HepG2 (cell line): Measurements from ENCODE around the gene SEMA7A. TPM values are rescaled to one million over a fixed set of nuclear protein-coding genes. Genes with fewer than 3 reads are reported as not detected.
A peak's percentile ranks its signal among the peaks of the same experiment; 100 is the strongest.

Source experiments
- BORCS8-MEF2B ChIP-seq: sonication (generic); formaldehyde crosslinking; IDR thresholded peaks from 2 replicates; pipeline ENCODE4 v1.8.0; 2022; ENCODE audit warnings: mild to moderate bottlenecking, missing genetic modification reagents
- FOXK1 ChIP-seq: sonication (generic); formaldehyde crosslinking; IDR thresholded peaks from 2 replicates; pipeline ENCODE4 v1.4.0; 2020; ENCODE audit warnings: low read depth, missing genetic modification reagents, borderline replicate concordance
- FOXO1 ChIP-seq: sonication (generic); formaldehyde crosslinking; IDR thresholded peaks from 2 replicates; pipeline ENCODE4 v1.4.0; 2020; ENCODE audit warnings: missing genetic modification reagents
- HNF4G ChIP-seq, 2 experiments: sonication (generic) in 1 of 2; formaldehyde crosslinking in 1 of 2; IDR thresholded peaks; 2 replicates each; pipeline versions ENCODE4 v1.4.0 to v1.6.1; 2011 to 2020; ENCODE audit warnings: borderline replicate concordance in 2 of 2, low read depth in 2 of 2, mild to moderate bottlenecking in 2 of 2, low read length in 1 of 2, missing genetic modification reagents in 1 of 2, moderate library complexity in 1 of 2
- HNRNPK ChIP-seq: fragments of 200-400 bp; formaldehyde crosslinking; IDR thresholded peaks from 2 replicates; pipeline ENCODE4 v1.6.1; 2018; ENCODE audit warnings: low read length, low read depth, moderate library complexity, mild to moderate bottlenecking; ENCODE audit not compliant: poor library complexity, severe bottlenecking
- KDM6A ChIP-seq: IDR thresholded peaks from 2 replicates; pipeline ENCODE4 v1.6.1; 2016; ENCODE audit warnings: low read depth
- NFKB2 ChIP-seq: sonication (generic); formaldehyde crosslinking; IDR thresholded peaks from 2 replicates; pipeline ENCODE4 v1.4.0; 2020; ENCODE audit warnings: missing genetic modification reagents, borderline replicate concordance
- SMARCC2 ChIP-seq: fragments of 450-650 bp; IDR thresholded peaks from 2 replicates; pipeline ENCODE4 v1.6.1; 2017; ENCODE audit warnings: antibody characterized with exemption, mild to moderate bottlenecking
- ZBTB3 ChIP-seq: sonication (generic); formaldehyde crosslinking; IDR thresholded peaks from 2 replicates; pipeline ENCODE4 v1.4.0; 2020; ENCODE audit warnings: low read depth, mild to moderate bottlenecking, moderate library complexity, missing genetic modification reagents, borderline replicate concordance
- ZBTB7A ChIP-seq: sonication (generic); formaldehyde crosslinking; IDR thresholded peaks from 2 replicates; pipeline ENCODE4 v1.8.0; 2022; ENCODE audit warnings: mild to moderate bottlenecking, missing genetic modification reagents
- ZFY ChIP-seq: sonication (generic); formaldehyde crosslinking; IDR thresholded peaks from 2 replicates; pipeline ENCODE4 v1.4.0; 2020; ENCODE audit warnings: missing genetic modification reagents
- ZNF292 ChIP-seq: sonication (generic); formaldehyde crosslinking; IDR thresholded peaks from 2 replicates; pipeline ENCODE4 v1.8.1; 2022; ENCODE audit warnings: mild to moderate bottlenecking, low read depth, missing genetic modification reagents, borderline replicate concordance
- ZNF574 ChIP-seq: sonication (generic); formaldehyde crosslinking; IDR thresholded peaks from 2 replicates; pipeline ENCODE4 v1.4.0; 2020; ENCODE audit warnings: missing genetic modification reagents
- ZNF878 ChIP-seq: sonication (generic); formaldehyde crosslinking; IDR thresholded peaks from 2 replicates; pipeline ENCODE4 v1.8.1; 2023; ENCODE audit warnings: mild to moderate bottlenecking, missing genetic modification reagents, moderate library complexity
- polyA plus RNA-seq, 8 experiments: library from polyadenylated mRNA; depleted of rRNA in 3 of 8; stranded (reverse) in 7 of 8; unstranded in 1 of 8; fragments of >200 nt; fragmentation: Illumina TruSeq in 4 of 8; extraction: Trizol in 4 of 8; gene quantifications; 2 replicates each; pipeline versions ENCODE4 v1.2.1 to v1.2.3, GENCODE V29; 2011 to 2016; ENCODE audit warnings: low read depth in 4 of 8, missing spikeins in 1 of 8, mixed read lengths in 1 of 8; ENCODE audit not compliant: insufficient read depth in 1 of 8
- total RNA-seq, 5 experiments: library from RNA; depleted of rRNA; stranded (reverse); fragments of >200 nt; fragmentation: Illumina TruSeq; extraction: Trizol; gene quantifications; 2 replicates each; pipeline ENCODE4 v1.2.3, GENCODE V29; 2016; ENCODE audit warnings: low read depth in 1 of 5
- TF ChIP-seq, protein P1 (sequence below): sonication (generic); formaldehyde crosslinking; IDR thresholded peaks from 2 replicates; pipeline ENCODE4 v1.5.0; 2020; ENCODE audit warnings: mild to moderate bottlenecking, missing genetic modification reagents, borderline replicate concordance
- TF ChIP-seq, protein P2 (sequence below): IDR thresholded peaks from 2 replicates; pipeline ENCODE4 v1.6.1; 2016; ENCODE audit warnings: mild to moderate bottlenecking
- TF ChIP-seq, protein P3 (sequence below): sonication (generic); formaldehyde crosslinking; IDR thresholded peaks from 2 replicates; pipeline ENCODE4 v1.5.0; 2020; ENCODE audit warnings: mild to moderate bottlenecking, missing genetic modification reagents, moderate library complexity

SEMA7A gene
- total and polyA plus RNA-seq, 2 of the 13 experiments (the other 11 are each of a cell fraction or from before 2014, with no cell fraction given): 9.0 to 15.8 TPM

DNA sequence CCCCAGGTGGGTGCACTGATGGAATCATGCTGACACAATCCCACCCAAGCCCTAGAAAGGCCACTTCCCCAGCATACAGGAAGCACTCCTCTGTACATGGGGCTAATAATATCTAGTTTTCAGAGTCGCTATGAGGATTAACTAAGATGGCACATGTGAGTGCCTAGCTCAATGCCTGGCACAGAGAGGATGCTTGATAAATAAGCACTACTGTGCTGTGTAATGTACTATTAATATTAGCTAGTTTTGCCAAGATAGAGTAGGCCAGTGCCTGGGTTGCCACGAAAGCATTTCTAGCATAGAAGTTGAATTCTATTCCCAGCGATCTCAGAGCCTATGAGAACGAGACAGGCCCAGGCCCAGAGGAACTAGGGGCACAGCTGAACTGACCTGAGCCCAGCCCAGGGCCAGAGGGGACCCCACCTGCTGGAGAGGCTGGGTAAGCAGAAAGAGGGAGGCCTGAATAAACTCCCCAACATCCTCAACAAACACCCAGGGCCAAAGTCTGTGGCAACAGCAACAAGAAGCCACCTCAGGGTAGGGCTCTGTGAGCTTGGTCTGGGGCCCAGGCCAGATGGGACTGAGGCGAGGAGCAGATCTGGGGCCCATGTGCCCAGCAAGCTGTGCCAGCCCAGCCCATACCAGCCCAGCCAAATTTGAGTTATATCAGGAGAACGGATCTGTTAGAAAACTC is 7.6 kb upstream of the SEMA7A start (continued):
- TF ChIP-seq KDM6A (CRISPR knock-in tag) (0 out of 2 replicates have a peak, but pooled peaks have one; percentile 13), FOXK1 (CRISPR knock-in tag) (peak; percentile 20; the same call in 1 of the 2 replicates), ZNF292 (CRISPR knock-in tag) (0 out of 2 replicates have a peak, but pooled peaks have one; percentile 56), ZFY (peak; percentile 57), HNRNPK (no peak), BORCS8-MEF2B (CRISPR knock-in tag) (0 out of 2 replicates have a peak, but pooled peaks have one; percentile 4), SMARCC2 (no peak), ZNF878 (CRISPR knock-in tag) (no peak), NFKB2 (CRISPR knock-in tag) (0 out of 2 replicates have a peak, but pooled peaks have one; percentile 43), FOXO1 (CRISPR knock-in tag) (peak; percentile 63; the same call in 1 of the 2 replicates), ZBTB3 (CRISPR knock-in tag) (no peak), ZNF574 (CRISPR knock-in tag) (0 out of 2 replicates have a peak, but pooled peaks have one; percentile 24), HNF4G (IDR thresholded peaks at IDR 0.05; ENCODE audit: borderline replicate concordance, low read depth, low read length) (peak; percentile 67; the same call in 1 of the 2 replicates), HNF4G (CRISPR knock-in tag; IDR thresholded peaks at IDR 0.05; ENCODE audit: borderline replicate concordance, low read depth) (no peak), ZBTB7A (CRISPR knock-in tag) (0 out of 2 replicates have a peak, but pooled peaks have one; percentile 7)
- TF ChIP-seq, protein P1, sequence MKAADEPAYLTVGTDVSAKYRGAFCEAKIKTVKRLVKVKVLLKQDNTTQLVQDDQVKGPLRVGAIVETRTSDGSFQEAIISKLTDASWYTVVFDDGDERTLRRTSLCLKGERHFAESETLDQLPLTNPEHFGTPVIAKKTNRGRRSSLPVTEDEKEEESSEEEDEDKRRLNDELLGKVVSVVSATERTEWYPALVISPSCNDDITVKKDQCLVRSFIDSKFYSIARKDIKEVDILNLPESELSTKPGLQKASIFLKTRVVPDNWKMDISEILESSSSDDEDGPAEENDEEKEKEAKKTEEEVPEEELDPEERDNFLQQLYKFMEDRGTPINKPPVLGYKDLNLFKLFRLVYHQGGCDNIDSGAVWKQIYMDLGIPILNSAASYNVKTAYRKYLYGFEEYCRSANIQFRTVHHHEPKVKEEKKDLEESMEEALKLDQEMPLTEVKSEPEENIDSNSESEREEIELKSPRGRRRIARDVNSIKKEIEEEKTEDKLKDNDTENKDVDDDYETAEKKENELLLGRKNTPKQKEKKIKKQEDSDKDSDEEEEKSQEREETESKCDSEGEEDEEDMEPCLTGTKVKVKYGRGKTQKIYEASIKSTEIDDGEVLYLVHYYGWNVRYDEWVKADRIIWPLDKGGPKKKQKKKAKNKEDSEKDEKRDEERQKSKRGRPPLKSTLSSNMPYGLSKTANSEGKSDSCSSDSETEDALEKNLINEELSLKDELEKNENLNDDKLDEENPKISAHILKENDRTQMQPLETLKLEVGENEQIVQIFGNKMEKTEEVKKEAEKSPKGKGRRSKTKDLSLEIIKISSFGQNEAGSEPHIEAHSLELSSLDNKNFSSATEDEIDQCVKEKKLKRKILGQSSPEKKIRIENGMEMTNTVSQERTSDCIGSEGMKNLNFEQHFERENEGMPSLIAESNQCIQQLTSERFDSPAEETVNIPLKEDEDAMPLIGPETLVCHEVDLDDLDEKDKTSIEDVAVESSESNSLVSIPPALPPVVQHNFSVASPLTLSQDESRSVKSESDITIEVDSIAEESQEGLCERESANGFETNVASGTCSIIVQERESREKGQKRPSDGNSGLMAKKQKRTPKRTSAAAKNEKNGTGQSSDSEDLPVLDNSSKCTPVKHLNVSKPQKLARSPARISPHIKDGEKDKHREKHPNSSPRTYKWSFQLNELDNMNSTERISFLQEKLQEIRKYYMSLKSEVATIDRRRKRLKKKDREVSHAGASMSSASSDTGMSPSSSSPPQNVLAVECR (CRISPR knock-in tag): peak; percentile 1; the same call in 1 of the 2 replicates
- TF ChIP-seq, protein P2, sequence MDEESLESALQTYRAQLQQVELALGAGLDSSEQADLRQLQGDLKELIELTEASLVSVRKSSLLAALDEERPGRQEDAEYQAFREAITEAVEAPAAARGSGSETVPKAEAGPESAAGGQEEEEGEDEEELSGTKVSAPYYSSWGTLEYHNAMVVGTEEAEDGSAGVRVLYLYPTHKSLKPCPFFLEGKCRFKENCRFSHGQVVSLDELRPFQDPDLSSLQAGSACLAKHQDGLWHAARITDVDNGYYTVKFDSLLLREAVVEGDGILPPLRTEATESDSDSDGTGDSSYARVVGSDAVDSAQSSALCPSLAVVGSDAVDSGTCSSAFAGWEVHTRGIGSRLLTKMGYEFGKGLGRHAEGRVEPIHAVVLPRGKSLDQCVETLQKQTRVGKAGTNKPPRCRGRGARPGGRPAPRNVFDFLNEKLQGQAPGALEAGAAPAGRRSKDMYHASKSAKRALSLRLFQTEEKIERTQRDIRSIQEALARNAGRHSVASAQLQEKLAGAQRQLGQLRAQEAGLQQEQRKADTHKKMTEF: 0 out of 2 replicates have a peak, but pooled peaks have one; percentile 8
- TF ChIP-seq, protein P3, sequence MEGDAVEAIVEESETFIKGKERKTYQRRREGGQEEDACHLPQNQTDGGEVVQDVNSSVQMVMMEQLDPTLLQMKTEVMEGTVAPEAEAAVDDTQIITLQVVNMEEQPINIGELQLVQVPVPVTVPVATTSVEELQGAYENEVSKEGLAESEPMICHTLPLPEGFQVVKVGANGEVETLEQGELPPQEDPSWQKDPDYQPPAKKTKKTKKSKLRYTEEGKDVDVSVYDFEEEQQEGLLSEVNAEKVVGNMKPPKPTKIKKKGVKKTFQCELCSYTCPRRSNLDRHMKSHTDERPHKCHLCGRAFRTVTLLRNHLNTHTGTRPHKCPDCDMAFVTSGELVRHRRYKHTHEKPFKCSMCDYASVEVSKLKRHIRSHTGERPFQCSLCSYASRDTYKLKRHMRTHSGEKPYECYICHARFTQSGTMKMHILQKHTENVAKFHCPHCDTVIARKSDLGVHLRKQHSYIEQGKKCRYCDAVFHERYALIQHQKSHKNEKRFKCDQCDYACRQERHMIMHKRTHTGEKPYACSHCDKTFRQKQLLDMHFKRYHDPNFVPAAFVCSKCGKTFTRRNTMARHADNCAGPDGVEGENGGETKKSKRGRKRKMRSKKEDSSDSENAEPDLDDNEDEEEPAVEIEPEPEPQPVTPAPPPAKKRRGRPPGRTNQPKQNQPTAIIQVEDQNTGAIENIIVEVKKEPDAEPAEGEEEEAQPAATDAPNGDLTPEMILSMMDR: peak; percentile 55
